ENCODE measurements around the gene PCSK9. TPM values are rescaled to one million over a fixed set of nuclear protein-coding genes. Genes with fewer than 3 reads are reported as not detected.
A peak's percentile ranks its signal among the peaks of the same experiment; 100 is the strongest.
"Not testable (repeated sequence)": the region's sequence is repeated elsewhere in the genome, so short reads cannot be mapped to it uniquely, and the experiment has no call there.

PCSK9 gene
- total RNA-seq, 1 donor from 2014 or later: not detected

GRCh38 chr1:55005351-55006140 lies 33.8 kb upstream of the PCSK9 start:
- DNase-seq (ENCODE audit: missing footprints) (no peak), ATAC-seq (no peak)
- intact Hi-C loops (cut with DNase I): no loop called here

DNA sequence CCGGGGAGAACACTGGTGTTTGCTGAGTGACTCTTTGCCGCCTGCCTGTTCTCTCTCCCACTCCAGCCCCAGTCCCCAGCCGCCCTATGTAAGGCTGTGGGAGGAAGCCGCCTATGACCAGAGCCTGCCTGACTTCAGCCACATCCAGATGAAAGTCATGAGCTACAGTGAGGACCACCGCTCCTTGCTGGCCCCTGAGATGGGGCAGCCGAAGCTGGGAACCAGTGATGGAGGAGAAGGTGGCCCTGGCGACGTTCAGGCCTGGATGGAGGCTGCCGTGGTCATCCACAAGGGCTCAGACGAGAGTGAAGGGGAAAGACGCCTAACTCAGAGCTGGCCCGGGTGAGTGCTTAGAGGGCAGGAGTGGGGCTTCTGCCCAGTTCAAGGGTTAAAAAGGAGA lies 32.4 kb upstream of the PCSK9 start:
- intact Hi-C loops (cut with DNase I): no loop called here
- ATAC-seq (no peak), DNase-seq (ENCODE audit: missing footprints) (no peak)

GRCh38 chr1:55007625-55008024 lies 31.7 kb upstream of the PCSK9 start:
- intact Hi-C loops (cut with DNase I): no loop called here
- DNase-seq (ENCODE audit: missing footprints) (no peak), ATAC-seq (no peak)

DNA sequence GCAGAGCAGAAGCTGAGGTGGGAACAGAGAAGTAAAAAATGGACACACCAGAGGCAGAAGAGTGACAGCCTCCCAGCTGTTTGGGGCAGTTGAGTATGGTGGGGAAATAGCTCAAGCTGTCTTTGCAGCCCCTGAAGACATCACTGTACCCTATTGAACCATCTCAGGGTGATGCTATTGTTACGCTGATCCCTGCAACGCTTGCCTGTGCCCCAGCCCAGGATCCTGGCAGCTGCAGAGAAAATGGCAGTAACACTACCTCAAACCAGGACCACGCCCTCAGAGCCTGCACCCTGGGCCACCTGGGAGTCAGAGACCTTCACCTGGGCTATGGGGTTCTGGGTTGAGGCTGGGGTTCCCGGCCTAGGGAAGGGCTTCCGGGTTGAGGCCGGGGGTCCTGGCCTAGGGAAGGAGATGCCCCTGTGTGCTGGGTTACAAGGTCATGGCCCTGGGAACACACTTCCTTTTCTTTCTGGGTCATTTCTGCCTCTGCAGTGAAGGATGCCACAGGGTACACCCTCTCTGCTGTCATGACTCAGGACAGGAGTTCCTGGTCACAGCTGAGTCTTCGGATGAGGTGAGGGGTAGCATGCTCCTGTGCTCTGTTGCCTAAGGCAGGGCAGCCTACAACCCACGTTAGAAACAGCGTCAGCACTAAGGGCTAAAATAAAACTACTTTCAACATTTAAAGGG lies 29.0 kb upstream of the PCSK9 start:
- DNase-seq (ENCODE audit: missing footprints) (no peak), ATAC-seq (no peak)
- intact Hi-C loops (cut with DNase I): no loop called here

- no peak for DNase-seq (ENCODE audit: missing footprints)
- intact Hi-C loops (cut with DNase I): no loop called here
- no peak for ATAC-seq
Observed at GRCh38 chr1:55010887-55011217, 28.5 kb upstream of the PCSK9 start.

DNA sequence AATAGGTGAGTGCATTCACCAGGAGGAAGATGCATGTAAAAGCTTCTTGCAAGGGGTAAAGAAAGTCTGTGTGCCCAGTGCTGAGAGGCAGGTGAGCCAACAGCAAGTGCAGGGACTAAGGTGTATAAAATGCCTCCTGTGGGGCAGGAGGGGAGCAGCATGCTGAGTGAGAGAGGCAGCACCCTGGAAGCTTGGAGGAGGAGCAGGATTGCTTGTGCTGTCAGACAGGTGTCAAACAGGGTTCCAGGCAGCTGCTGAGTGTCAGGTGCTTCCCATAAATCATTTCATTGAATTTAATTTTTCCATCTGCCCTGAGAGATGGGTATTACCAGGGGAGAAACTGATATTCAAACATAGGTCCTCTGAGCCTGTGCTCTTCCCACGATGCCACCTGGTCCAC lies 26.7 kb upstream of the PCSK9 start:
- no peak for DNase-seq (ENCODE audit: missing footprints)
- intact Hi-C loops (cut with DNase I): no loop called here
- ATAC-seq: no peak

DNA sequence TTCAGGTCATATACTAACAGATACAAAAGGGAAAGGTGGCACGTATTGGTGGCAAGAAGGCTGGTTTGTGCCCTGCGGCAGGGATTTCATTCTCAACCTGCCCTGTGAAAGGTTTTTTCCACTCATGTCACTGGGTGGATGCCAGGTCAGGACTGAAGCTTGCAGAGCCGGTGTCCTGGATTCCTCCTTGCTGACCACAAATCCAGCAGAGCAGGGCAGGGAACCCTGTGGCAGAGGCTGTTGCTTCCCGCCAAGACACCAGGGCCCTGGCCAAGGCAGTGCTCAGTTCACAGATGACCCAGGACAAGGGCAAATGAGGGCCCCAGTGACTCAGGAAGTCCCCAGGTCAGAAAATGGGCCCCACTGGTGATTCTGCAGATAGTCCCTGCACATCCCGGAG lies 24.2 kb upstream of the PCSK9 start:
- ATAC-seq (no peak), DNase-seq (ENCODE audit: missing footprints) (no peak)
- intact Hi-C loops (cut with DNase I): no loop called here

GRCh38 chr1:55015731-55016620 lies 23.4 kb upstream of the PCSK9 start:
- no peak for DNase-seq (ENCODE audit: missing footprints)
- intact Hi-C loops (cut with DNase I): no loop called here
- ATAC-seq: no peak

GRCh38 chr1:55018395-55018794 lies 21.0 kb upstream of the PCSK9 start:
- no peak for ATAC-seq
- DNase-seq (ENCODE audit: missing footprints): no peak
- intact Hi-C loops (cut with DNase I): no loop called here

DNA sequence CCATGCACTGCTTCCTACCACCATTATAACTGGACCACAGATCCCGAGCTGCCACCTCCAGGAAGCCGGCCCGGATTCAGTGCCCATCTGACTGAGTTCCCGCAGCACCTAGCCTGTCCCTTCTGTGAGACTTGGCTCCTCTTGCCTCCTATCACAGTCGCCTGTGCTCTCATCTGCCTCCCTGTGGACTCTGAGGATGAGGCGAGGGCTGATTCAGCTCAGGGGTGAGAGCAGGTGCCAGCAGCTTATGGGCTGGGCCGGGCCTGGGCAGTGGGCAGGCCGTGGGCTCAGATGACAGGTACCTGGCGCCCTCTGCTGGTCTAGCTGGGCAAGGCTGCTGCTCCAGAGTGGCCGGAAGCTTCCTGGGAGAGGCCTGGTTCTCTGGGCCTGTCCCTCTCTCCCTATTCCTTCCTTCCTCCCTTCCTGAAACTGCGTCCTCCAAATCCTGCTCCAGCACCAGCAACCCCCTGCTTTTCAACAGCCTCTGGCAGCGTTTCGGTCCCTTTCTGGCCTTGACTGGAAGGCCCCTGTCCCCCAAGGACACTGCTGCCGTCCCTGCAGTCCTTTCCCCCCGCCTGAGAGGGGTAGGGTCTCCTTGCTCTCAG lies 17.3 kb upstream of the PCSK9 start:
- ATAC-seq (peak; percentile 98), DNase-seq (ENCODE audit: missing footprints) (peak; percentile 89)
- intact Hi-C loops (cut with DNase I): loop anchor here (1.0 kb wide), 1 partner anchor 72 kb away; no protein-coding TSS in a partner anchor

DNA sequence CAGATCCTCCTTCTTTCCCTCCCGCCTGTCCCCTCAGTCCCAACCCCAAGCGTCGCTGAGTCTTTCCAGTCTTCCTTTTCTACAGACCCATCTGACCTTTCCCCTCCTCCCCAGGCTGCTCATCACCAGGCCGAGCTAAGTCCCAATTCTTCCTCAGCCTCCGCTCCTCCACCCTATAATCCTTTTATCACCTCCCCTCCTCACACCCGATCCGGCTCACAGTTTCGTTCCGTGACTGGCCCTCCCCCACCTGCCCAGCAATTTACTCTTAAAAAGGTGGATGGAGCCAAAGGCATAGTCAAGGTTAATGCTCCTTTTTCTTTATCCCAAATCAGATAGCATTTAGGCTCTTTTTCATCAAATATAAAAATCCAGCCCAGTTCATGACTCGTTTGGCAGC lies 15.2 kb upstream of the PCSK9 start:
- ATAC-seq; intact Hi-C loops (cut with DNase I); DNase-seq (ENCODE audit: missing footprints): not testable (repeated sequence)

DNA sequence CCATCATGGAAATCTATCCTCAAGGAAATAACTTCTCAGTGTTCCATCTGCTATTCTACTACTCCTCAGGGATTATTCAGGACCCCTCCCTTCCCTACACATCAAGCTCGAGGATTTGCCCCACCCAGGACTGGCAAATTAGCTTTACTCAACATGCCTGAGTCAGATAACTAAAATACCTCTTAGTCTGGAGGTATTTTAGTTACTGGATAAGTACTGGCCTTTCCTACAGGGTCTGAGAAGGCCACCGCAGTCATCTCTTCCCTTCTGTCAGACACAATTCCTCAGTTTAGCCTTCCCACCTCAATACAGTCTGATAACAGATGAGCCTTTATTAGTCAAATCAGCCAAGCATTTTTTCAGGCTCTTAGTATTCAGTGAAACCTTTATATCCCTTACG lies 12.7 kb upstream of the PCSK9 start:
- DNase-seq (ENCODE audit: missing footprints); ATAC-seq; intact Hi-C loops (cut with DNase I): not testable (repeated sequence)

DNA sequence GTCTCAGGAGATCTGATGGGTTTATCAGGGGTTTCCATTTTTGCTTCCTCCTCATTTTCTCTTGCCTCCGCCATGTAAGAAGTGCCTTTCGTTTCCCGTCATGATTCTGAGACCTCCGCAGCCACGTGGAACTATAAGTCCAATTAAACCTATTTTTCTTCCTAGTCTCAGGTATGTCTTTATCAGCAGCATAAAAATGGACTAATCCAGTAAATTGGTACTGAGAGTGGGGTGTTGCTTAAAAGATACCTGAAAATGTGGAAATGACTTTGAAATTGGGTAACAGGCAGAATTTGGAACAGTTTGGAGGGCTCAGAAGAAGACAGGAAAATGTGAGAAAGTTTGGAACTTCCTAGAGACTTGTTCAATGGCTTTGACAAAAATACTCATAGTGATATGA lies 8.2 kb upstream of the PCSK9 start:
- intact Hi-C loops (cut with DNase I); DNase-seq (ENCODE audit: missing footprints); ATAC-seq: not testable (repeated sequence)

DNA sequence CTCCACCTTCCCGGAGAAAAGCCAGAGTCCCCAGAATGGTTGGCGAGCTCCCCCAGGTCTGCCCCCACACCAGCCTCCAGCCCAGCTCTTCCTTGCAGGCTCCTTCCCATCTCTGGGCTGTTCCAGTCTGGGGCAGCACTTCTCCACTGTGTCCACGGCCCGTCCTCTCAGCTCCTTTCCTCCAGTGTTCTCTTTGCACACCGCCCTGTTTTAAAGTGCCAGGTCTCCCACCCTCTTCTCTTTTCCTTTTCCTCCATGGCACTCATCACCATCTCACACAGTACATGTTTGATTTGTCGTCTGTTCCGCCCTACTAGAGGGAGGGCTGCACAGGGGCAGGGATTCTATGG lies 6.1 kb upstream of the PCSK9 start:
- ATAC-seq: no peak
- DNase-seq (ENCODE audit: missing footprints): no peak
- intact Hi-C loops (cut with DNase I): no loop called here

GRCh38 chr1:55034476-55035133 lies 4.7 kb upstream of the PCSK9 start:
- ATAC-seq: no peak
- intact Hi-C loops (cut with DNase I): no loop called here
- no peak for DNase-seq (ENCODE audit: missing footprints)

GRCh38 chr1:55035904-55036303 lies 3.4 kb upstream of the PCSK9 start:
- intact Hi-C loops (cut with DNase I): no loop called here
- no peak for ATAC-seq
- no peak for DNase-seq (ENCODE audit: missing footprints)

DNA sequence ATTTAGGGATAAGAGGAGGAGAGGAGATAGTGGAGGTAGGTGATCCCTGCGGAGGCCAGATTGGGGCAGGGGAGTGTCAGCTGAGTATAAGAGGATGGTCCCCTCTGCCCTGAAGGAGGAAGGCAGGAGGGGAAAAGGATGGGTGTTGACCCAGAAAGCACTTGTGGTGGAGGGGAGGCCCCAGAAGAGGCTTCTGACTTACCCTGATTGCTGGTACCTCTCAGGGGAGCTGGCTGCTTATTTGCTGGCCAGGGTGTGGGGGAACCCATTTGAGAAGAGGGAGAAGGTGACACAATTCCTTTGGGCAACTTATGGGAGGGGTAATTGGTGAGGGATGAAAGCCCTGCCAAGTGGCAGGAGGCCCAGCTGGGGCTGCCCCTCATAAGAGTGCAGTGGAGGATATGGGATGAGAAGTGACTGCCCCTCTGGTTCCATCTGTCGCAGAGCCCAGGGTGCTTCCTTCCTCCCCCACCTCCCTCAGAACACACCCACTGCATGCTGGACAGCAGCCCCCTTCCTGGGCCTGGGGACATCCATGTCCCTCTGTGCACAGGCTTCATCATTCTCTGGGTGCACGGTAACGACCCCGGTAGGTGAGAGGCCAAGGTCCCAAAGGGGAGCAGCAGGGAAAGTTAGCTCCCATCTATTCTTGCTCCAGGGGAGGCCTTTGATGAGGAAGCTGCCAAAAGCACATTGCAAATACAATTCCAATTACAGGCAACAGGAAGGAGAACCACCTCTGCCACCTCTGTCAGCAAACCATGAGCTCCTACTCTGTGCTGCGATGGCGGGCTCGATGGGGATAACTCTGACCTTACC lies 1.4 kb upstream of the PCSK9 start:
- no peak for DNase-seq (ENCODE audit: missing footprints)
- ATAC-seq: no peak
- intact Hi-C loops (cut with DNase I): no loop called here

DNA sequence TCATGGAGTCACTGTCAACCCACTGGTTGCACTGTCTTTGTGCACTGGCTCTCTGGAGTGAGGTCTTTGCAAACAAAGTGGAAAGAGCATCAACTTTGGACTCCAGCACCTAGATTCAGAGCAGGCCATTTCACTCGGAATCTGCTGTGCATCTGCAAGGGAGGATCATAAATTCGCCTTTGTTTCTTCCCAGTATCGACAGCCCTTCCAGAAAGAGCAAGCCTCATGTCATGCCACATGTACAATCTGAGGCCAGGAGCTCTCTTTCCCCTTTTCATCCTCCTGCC lies 853 bp upstream of the PCSK9 start:
- ATAC-seq: no peak
- intact Hi-C loops (cut with DNase I): no loop called here
- no peak for DNase-seq (ENCODE audit: missing footprints)

Measured in Right ventricle myocardium inferior (tissue), 1 donor.